Testis (tissue), 2 donors: ENCODE data around the gene DENND1A.

Experiments used
- CTCF ChIP-seq, 3 experiments: fragments of 450-650 bp in 2 of 3; fragments of 200-600 bp in 1 of 3; sonication (generic) in 1 of 3; IDR thresholded peaks; one replicate each; pipeline ENCODE4 v1.5.1; 2016 to 2019; ENCODE audit warnings: antibody characterized with exemption in 3 of 3, mild to moderate bottlenecking in 2 of 3, moderate library complexity in 1 of 3
- POLR2A ChIP-seq: fragments of 450-650 bp; IDR thresholded peaks from one replicate; pipeline ENCODE4 v1.6.1; 2017; ENCODE audit warnings: antibody characterized with exemption, mild to moderate bottlenecking, moderate library complexity

- TF ChIP-seq POLR2A = no peak
- TF ChIP-seq CTCF (IDR thresholded peaks at IDR 0.05) = no peak
These were observed 173.3 kb downstream of the DENND1A start for GRCh38 chr9:123756484-123757106.
